GM18511 (cell line): ENCODE measurements around the gene PCDHGA6.

Source experiments
- ATAC-seq: cut with Tn5 transposase; IDR thresholded peaks from one replicate; pipeline ENCODE4 v1.9.1; 2021; ENCODE audit warnings: mild to moderate bottlenecking, moderate library complexity; ENCODE audit not compliant: unreplicated experiment

Gene PCDHGA6

GRCh38 chr5:141419074-141419880 is 45.6 kb downstream of the PCDHGA6 start:
- ATAC-seq = no peak

- peak; percentile 60 for ATAC-seq
Measured at GRCh38 chr5:141420855-141421488, 47.3 kb downstream of the PCDHGA6 start, which contains the start of gene PCDHGA11. Gene PCDHGA11, plus strand, starts transcription at chr5:141421051. Its CDS starts 177 bp downstream, at chr5:141421228.

DNA sequence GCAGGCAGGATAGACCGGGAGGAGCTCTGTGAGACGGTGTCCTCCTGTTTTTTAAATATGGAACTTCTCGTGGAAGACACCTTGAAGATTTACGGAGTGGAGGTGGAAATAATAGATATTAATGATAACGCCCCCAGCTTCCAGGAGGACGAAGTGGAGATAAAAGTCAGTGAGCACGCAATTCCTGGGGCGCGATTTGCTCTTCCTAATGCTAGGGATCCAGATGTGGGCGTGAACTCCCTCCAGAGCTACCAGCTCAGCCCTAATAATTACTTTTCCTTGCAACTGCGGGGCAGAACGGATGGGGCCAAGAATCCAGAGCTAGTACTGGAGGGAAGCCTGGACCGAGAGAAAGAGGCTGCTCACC is 47.8 kb downstream of the PCDHGA6 start:
- no peak for ATAC-seq

DNA sequence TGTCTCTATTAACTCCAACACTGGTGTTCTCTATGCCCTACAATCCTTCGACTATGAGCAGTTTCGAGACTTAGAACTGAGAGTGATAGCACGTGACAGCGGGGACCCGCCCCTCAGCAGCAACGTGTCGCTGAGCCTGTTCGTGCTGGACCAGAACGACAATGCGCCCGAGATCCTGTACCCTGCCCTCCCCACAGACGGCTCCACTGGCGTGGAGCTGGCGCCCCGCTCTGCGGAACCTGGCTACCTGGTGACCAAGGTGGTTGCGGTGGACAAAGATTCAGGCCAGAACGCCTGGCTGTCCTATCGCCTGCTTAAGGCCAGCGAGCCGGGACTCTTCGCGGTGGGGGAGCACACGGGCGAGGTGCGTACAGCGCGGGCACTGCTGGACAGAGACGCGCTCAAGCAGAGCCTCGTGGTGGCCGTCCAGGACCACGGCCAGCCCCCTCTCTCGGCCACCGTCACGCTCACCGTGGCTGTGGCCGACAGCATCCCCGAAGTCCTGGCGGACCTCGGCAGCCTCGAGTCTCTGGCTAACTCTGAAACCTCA is 49.1 kb downstream of the PCDHGA6 start:
- no peak for ATAC-seq

DNA sequence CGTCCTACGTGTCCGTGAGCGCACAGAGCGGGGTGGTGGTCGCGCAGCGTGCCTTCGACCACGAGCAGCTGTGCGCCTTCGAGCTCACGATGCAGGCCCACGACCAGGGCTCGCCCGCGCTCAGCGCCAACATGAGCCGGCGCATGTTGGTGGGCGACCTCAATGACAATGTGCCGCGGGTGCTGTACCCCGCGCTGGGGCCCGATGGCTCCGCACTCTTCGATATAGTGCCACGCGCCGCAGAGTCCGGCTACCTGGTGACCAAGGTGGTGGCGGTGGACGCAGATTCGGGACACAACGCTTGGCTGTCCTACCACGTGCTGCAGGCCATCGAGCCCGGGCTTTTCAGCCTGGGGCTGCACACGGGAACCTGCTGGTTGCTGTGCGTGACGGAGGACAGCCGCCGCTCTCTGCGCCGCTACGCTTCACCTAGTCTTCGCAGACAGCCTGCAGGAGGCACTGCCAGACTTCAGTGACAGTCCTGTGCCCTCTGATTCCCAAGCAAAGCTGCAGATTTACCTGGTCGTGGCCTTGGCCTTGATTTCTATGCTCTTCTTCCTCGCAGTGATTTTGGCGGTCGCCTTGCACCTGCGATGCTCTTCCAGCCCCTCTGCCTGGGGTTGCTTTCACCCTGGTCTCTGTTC is 54.2 kb downstream of the PCDHGA6 start:
- ATAC-seq = no peak
